Measurements from ENCODE around the gene LOXHD1.

GRCh38 chr18:46562674-46563192 lies 94.3 kb downstream of the LOXHD1 start:
- TF ChIP-seq CTCF (IDR thresholded peaks at IDR 0.05) (no peak), POLR2AphosphoS5 (IDR thresholded peaks at IDR 0.05; ENCODE audit: insufficient read depth in 1 of 2, low read depth in 1 of 2) (no peak)

Data from vagina (tissue), 2 donors.